Mammary epithelial cell (primary cell): ENCODE results near the gene B2M.

Source experiments
- EZH2 ChIP-seq: IDR thresholded peaks from 2 replicates; pipeline ENCODE4 v1.6.1; 2012; ENCODE audit warnings: low read length, inconsistent platforms, borderline replicate concordance
- TF ChIP-seq, protein P1 (sequence below), 2 donors: IDR thresholded peaks in 1 of 2; conservative IDR thresholded peaks in 1 of 2; 2 replicates each; pipeline ENCODE4 v1.5.1; 2011 to 2012; ENCODE audit warnings: inconsistent platforms in 2 of 2, low read length in 2 of 2, mild to moderate bottlenecking in 2 of 2, control low read depth in 1 of 2, low read depth in 1 of 2; ENCODE audit not compliant: insufficient read depth in 1 of 2; ENCODE audit errors: extremely low read depth in 1 of 2

DNA sequence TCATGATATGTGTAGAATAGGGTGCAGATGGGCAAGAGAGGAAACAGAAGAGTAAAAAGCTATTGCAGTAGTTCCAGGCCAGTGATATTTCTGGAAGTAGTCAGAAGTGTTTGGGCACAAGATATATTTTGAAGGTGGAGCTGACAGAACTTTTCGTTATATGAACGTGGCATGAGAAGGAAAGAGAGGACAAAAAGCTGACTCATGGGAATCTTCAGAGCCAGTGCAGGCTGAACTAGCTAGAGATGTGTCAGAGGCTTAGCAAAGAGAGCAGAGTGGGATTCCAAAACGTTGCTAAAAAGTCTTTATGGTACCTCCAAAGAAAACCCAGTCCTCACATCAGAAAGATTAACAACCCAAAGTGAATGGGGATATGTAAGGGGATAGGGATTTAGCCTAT, 53.7 kb downstream of the B2M start:
- TF ChIP-seq, protein P1, sequence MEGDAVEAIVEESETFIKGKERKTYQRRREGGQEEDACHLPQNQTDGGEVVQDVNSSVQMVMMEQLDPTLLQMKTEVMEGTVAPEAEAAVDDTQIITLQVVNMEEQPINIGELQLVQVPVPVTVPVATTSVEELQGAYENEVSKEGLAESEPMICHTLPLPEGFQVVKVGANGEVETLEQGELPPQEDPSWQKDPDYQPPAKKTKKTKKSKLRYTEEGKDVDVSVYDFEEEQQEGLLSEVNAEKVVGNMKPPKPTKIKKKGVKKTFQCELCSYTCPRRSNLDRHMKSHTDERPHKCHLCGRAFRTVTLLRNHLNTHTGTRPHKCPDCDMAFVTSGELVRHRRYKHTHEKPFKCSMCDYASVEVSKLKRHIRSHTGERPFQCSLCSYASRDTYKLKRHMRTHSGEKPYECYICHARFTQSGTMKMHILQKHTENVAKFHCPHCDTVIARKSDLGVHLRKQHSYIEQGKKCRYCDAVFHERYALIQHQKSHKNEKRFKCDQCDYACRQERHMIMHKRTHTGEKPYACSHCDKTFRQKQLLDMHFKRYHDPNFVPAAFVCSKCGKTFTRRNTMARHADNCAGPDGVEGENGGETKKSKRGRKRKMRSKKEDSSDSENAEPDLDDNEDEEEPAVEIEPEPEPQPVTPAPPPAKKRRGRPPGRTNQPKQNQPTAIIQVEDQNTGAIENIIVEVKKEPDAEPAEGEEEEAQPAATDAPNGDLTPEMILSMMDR (conservative IDR thresholded peaks at IDR 0.05 in 1 of 2, IDR thresholded peaks at IDR 0.05 in 1 of 2; ENCODE audit: extremely low read depth in 1 of 2, insufficient read depth in 1 of 2, low read depth in 1 of 2, low read length in 2 of 2), result no peak
- no peak for TF ChIP-seq EZH2
